SJSA1 (cell line): Measurements from ENCODE around the gene ZBTB25. TPM values are rescaled to one million over a fixed set of nuclear protein-coding genes. Genes with fewer than 3 reads are reported as not detected.
A peak's percentile ranks its signal among the peaks of the same experiment; 100 is the strongest.

ENCODE experiments used
- DNase-seq, 2 experiments: peaks; one replicate each; pipeline ENCODE4 v3.0.0-alpha.2; 2015 to 2020; ENCODE audit warnings: low spot score in 2 of 2, low read depth in 1 of 2
- H3K27ac ChIP-seq: fragments of 250-450 bp; sonication (Bioruptor Pico); 2 replicates; pipeline ENCODE4 v1.5.1; 2020; ENCODE audit warnings: mild to moderate bottlenecking, moderate library complexity
- H3K27me3 ChIP-seq: fragments of 250-450 bp; sonication (Bioruptor Pico); replicated peaks from 2 replicates; pipeline ENCODE4 v1.5.1; 2020; ENCODE audit warnings: mild to moderate bottlenecking, moderate library complexity
- H3K36me3 ChIP-seq: fragments of 250-450 bp; sonication (Bioruptor Pico); 2 replicates; pipeline ENCODE4 v1.5.1; 2020; ENCODE audit warnings: mild to moderate bottlenecking
- H3K4me1 ChIP-seq: fragments of 250-450 bp; sonication (Bioruptor Pico); replicated peaks from 2 replicates; pipeline ENCODE4 v1.6.1; 2021; ENCODE audit warnings: mild to moderate bottlenecking
- H3K4me3 ChIP-seq: fragments of 250-450 bp; sonication (Bioruptor Pico); 2 replicates; pipeline ENCODE4 v1.5.1; 2020; ENCODE audit warnings: mild to moderate bottlenecking
- H3K9me3 ChIP-seq: fragments of 250-450 bp; sonication (Bioruptor Pico); replicated peaks from 2 replicates; pipeline ENCODE4 v1.5.1; 2020; ENCODE audit warnings: mild to moderate bottlenecking
- total RNA-seq: library from RNA; depleted of rRNA; stranded (reverse); fragments of >200 nt; shearing (Covaris generic); gene quantifications from 2 replicates; pipeline ENCODE4 v1.2.3, GENCODE V29; 2014

ZBTB25 gene
- total RNA-seq, 1 experiment from 2014 or later: 2.2 TPM

DNA sequence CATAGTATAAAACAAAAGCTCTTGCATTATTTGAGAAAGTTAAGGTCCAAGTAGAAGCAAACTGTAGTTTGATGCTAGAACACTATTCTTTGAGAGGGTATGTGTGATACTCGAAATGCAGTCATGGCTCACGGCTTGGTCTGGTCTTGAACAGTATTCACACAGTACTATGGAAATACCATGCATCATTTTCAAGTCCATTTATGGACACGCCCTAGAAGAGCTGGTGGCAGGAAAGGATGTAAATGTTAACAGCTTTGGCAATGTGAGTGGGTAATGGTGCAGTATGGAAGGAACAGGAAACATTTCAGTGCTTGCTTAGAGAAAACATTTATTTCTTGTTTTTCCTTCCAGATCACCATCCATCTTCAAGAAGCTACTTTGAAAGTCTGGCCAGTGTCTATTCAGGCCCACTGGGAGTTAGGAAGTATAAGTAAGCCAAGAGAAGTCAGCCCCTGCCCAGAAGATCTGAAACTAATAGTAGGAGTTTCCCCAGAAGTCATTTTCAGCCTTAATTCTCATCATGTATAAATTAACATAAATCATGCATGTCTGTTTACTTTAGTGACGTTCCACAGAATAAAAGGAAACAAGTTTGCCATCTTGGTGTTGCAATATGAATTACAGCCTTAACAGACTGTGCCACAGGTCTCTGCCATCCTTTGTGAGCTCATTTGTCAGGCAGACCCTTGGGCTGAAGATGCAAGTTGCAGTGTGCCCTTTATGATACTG lies 44.1 kb downstream of the ZBTB25 start:
- Histone ChIP-seq H3K4me1 (peaks cover 3% of the 10 kb centered on the region), H3K36me3 (peaks cover 53% of the 10 kb centered on the region), H3K27ac (no peak overlapping the region), H3K4me3 (no peak overlapping the region), H3K9me3 (no peaks in the 10 kb centered on the region), H3K27me3 (no peaks in the 10 kb centered on the region)
- DNase-seq: no peak

DNA sequence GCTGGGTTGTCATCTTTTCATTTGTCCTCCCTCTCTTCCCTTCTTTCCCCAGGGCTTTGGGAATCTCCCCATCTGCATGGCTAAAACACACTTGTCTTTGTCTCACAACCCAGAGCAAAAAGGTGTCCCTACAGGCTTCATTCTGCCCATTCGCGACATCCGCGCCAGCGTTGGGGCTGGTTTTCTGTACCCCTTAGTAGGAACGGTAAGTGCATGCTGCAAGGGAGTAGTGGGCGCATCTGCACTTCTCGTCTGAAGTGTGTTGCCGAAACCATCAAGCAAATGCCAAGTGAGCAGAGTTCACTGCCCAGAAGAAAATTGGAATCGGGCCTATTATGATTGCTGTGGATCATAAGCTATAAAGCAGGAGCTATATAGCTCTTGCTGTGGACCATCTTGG lies 49.0 kb downstream of the ZBTB25 start:
- H3K4me1 ChIP-seq: no peaks in the 10 kb centered on the region

DNA sequence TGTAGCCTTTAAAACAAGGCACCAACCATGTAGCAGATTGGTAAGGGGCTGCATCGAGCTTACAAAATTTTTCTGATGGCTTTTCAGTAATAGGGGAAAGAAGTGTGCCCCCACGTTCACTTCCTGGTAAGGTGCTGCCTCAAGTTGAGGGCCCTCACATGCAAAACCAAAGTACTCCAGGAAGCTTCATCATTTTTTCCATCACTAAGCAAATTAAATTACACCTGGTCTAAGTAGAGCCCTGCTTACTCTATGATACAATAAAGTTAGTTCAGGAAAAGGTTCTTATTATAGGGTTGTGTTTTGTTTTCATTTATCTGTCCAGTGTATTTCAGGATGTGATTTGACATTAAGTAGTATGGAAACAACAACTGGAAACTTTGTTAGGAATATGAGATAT lies 53.4 kb downstream of the ZBTB25 start:
- Histone ChIP-seq H3K4me3 (no peak overlapping the region), H3K4me1 (peaks cover 13% of the 10 kb centered on the region), H3K9me3 (no peaks in the 10 kb centered on the region), H3K27me3 (no peaks in the 10 kb centered on the region), H3K36me3 (peaks cover 72% of the 10 kb centered on the region), H3K27ac (no peak overlapping the region)
- DNase-seq: no peak

More for the DNA sequence above, 49.0 kb downstream of the ZBTB25 start:
- no peaks in the 10 kb centered on the region for H3K9me3 ChIP-seq
- H3K36me3 ChIP-seq: peaks cover 88% of the 10 kb centered on the region
- DNase-seq: no peak
- no peaks in the 10 kb centered on the region for H3K27me3 ChIP-seq
- no peak overlapping the region for H3K27ac ChIP-seq
- H3K4me3 ChIP-seq: no peak overlapping the region

DNA sequence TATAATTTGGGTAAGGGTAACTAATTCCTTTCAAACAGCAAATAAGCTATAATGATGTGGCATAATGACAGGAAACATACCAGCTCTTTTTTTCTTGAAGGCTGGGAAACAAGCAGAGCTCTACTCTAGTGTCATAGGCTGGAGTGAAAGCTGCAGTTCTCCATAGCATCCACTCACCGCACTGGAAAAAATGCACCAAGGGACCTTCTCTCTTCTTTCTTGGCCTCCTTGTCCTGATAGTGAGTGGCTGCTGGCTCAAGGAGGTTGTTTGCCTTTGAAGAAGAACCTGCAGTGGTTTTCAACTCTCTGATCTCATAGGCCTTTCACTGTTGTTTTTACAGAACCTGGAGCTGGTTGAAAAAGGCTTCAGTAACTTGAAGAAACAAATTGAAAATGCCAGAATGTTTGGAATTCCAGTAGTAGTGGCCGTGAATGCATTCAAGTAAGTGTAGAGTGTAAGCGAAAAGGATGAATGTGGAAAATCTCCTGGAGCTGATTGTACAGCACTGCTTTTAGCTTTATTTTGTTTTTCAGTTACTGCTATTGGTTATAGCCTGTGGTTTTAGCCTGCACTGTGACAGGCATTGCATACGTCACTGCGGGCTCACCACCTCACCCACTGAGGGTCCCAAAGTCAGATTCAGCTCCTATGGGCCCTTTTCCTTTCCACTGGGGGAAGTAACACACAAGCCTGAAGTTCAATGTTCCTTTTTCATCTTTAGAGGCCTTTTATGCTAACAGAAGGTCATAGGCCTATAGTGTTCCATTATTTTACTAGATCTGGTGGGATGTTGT lies 55.6 kb downstream of the ZBTB25 start:
- Histone ChIP-seq H3K9me3 (no peaks in the 10 kb centered on the region), H3K27me3 (no peaks in the 10 kb centered on the region), H3K27ac (no peak overlapping the region), H3K4me1 (peaks cover 23% of the 10 kb centered on the region), H3K36me3 (peaks cover 72% of the 10 kb centered on the region), H3K4me3 (no peak overlapping the region)
- DNase-seq: no peak

DNA sequence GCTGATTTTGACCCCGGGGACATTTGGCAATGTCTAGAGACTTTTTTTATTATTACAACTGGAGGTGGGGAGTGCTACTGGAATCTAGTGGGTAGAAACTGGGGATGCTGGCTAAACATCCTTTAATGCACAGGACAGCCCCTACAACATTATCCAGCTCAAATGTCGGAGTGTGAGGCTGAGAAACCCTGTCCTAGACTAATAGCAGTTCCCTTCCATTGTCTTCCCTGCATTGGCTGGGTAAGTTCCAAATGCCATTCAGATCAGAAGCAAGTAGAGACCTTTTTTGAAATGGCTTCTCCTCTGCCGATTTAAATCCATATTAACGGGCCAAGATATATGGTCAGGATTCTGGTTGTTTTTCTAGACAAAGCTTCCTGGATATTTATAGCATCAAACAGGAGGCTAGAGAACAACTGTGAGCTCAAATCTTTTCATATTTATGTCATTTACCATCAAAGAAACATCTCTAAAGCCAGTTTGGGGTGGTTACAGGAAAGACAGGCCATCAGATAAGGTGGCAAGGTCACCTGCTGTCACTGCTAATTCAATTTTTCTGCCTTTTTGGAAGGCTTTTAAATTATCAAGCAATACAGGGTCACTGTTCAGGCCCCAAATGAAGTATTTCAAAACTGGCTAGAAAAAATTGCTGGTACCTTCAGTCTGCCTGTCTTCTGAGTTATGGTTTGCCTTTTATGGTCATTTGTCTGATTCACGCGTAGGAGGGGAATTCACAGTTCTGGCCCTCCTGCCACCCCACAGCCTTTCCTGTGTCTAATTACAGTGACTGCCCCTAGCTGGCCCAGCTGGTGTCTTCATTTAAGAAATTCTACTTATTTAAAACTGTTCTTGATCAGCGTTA lies 58.4 kb downstream of the ZBTB25 start:
- peak; percentile 58 to 64 for DNase-seq
- Histone ChIP-seq H3K27ac (peak overlapping the region; percentile 70), H3K4me3 (no peak overlapping the region), H3K4me1 (peaks cover 23% of the 10 kb centered on the region), H3K36me3 (peaks cover 75% of the 10 kb centered on the region), H3K27me3 (no peaks in the 10 kb centered on the region), H3K9me3 (no peaks in the 10 kb centered on the region)

DNA sequence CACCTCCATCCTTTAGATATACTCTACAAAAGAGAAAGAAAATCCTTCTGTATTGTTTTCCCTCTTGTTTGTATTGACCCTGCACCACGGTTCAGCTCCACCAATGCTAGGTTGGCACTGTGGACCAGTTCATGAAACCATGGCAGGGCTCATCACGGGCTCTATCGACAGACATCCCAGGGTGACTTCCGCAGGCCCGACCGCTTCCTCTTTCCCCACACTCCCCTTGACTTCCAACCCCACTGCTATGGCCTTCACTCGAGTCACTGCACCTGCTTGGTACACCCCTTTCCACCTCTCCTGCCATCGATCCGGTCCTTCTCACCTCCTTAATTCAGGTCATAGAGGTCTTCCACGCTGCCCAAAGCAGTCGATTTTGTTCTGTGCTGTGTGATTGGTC lies 59.5 kb downstream of the ZBTB25 start:
- Histone ChIP-seq H3K4me1 (peaks cover 28% of the 10 kb centered on the region), H3K27ac (no peak overlapping the region), H3K36me3 (peaks cover 75% of the 10 kb centered on the region), H3K4me3 (no peak overlapping the region), H3K27me3 (no peaks in the 10 kb centered on the region), H3K9me3 (no peaks in the 10 kb centered on the region)
- DNase-seq: no peak

DNA sequence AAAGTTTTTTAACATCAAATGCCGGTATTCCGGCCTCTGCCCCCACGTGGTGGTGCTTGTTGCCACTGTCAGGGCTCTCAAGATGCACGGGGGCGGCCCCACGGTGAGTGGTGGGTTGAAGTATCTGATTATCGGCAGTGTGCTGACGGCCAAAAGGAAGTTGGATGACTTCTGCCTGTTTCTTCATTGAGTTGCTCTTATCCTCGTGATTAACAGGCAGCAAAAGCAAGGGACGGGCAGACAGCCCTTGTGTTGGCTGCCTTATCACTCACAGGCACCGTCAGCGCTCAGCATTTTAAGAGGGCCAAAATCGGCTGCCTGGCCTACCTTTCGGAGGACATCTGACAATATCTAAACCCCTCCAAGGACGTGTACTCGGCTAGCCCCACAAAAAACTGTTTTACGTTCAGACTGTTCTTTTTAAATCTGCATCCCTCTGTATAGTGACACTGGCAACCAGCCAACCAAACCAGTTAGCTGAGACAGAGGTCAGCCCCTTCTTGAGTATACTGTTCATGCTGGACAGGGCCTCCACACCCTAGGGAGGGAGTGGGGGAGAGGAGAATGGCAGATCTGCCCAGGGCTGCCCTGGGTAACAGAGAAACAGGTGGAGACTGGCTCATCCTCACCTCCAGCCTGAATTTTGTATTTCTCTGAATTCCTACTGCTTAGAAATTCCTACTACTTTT lies 61.2 kb downstream of the ZBTB25 start:
- Histone ChIP-seq H3K27ac (no peak overlapping the region), H3K9me3 (no peaks in the 10 kb centered on the region), H3K4me3 (no peak overlapping the region), H3K27me3 (no peaks in the 10 kb centered on the region), H3K36me3 (peaks cover 72% of the 10 kb centered on the region), H3K4me1 (peaks cover 41% of the 10 kb centered on the region)
- no peak for DNase-seq

DNA sequence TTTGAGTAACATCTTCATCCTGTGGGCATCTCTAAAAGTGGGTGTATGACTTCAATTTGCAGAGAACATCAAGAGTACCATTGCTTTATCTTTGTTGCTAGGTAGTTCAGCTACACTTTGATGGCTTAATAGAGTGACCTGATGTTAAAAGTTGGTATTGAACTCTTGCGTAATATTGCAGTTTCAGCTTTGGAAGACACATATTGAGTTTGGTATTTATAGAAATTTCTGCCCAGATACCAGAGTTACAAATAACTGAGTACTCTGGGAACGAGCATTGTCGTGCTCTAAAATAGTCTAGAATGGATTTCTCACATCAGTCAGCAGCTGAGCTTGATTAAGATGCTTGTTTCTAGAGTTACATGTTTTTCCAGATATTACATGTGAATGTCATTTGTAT lies 63.1 kb downstream of the ZBTB25 start:
- DNase-seq: no peak
- Histone ChIP-seq H3K36me3 (peaks cover 85% of the 10 kb centered on the region), H3K4me1 (peaks cover 45% of the 10 kb centered on the region), H3K4me3 (no peak overlapping the region), H3K27me3 (no peaks in the 10 kb centered on the region), H3K27ac (no peak overlapping the region), H3K9me3 (no peaks in the 10 kb centered on the region)

DNA sequence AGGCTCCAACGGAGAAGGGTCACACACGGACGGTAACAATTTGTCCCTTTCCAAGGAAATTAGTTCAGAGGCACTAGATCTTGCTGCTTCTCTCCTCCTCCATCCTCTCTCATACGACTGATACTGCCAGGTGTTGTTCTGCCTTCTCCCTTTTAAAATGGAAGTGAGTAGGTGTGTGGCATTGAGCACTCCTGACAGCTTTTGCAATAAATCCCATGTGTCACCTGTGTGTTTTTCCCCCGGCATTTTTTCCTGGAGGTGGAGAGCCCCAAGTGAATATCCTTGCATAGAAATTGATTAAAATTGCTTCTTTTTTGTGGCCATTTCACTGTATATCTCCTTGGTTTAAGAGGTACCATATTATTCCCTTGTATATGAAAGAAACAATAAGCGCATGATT lies 64.5 kb downstream of the ZBTB25 start:
- DNase-seq: no peak
- Histone ChIP-seq H3K27me3 (no peaks in the 10 kb centered on the region), H3K4me1 (peaks cover 33% of the 10 kb centered on the region), H3K36me3 (peaks cover 83% of the 10 kb centered on the region), H3K4me3 (no peak overlapping the region), H3K9me3 (no peaks in the 10 kb centered on the region), H3K27ac (peak overlapping the region; percentile 92)

DNA sequence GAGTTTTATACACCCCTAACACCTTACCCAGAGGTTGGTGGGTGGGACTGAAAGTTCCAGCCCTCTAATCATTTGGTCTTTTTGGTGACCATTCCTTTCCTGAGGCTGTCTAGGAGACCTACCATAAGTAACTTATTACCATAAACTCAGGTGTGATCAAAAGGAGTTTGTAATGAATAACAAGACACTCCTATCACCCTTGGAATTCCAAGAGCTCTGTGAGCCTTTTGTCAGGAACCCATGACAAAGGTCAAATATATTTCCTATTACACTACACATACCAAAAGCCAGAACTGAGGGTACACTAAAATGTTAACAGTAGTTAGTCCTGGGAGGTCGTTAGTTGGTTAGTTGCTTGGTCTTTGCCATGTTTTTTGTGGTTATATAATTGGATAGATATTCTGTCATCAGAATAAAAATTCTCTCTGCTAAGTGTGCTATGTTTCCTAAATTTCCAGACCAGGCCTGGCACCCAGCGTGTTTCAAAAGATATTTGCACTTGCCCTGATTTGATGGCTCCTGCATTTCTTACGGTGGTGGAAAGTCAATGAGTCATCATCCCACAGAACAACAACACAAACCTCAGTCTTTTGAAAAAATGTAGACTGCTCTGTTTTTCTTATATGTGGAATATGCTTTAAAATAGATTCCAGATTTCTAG lies 65.3 kb downstream of the ZBTB25 start:
- Histone ChIP-seq H3K4me3 (no peak overlapping the region), H3K36me3 (peaks cover 79% of the 10 kb centered on the region), H3K27me3 (no peaks in the 10 kb centered on the region), H3K4me1 (peaks cover 33% of the 10 kb centered on the region), H3K27ac (peak overlapping the region; percentile 92), H3K9me3 (no peaks in the 10 kb centered on the region)
- peak; percentile 75 to 93 for DNase-seq

DNA sequence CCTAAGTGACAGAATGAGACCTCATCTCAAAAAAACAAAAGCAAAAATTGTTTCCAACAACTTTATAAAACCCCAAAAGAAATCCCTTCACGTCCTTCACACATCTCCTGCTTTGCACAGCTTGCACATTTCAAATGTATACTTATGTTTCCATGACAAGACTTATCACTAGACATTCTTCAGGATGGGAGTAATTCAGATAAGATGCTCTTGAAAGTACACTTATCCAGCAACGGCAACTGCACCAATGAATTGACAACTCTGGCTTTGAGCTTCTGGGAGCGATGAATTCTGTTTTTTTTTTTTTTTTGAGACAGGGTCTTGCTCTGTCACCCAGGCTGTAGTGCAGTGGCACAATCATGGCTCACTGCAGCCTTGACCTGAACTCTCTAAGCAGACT lies 69.1 kb downstream of the ZBTB25 start:
- H3K4me3 ChIP-seq: no peak overlapping the region
- no peaks in the 10 kb centered on the region for H3K27me3 ChIP-seq
- H3K36me3 ChIP-seq: peaks cover 82% of the 10 kb centered on the region
- H3K4me1 ChIP-seq: peaks cover 32% of the 10 kb centered on the region
- H3K9me3 ChIP-seq: no peaks in the 10 kb centered on the region
- H3K27ac ChIP-seq: no peak overlapping the region
- DNase-seq: no peak

DNA sequence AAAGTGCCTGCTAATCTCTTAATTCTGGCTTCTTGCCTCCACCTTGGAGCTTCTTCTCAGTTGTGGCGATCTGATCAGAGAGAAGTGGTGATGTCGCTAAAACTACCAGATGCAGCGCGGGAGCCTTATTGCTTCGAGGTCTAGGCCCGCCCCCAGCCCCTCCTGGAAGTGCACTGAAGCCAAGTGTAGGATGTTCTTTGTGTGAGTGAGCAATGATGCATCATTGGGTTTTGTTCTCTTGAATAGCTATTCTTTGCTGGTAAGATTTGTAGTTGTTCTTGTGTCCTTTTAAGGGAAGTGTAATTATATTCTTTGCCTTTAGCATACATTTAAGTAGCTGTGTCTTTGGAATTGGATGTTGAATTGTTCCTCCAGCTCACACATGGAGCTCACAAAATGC lies 79.7 kb downstream of the ZBTB25 start:
- peaks cover 78% of the 10 kb centered on the region for H3K36me3 ChIP-seq
- no peaks in the 10 kb centered on the region for H3K27me3 ChIP-seq
- no peaks in the 10 kb centered on the region for H3K9me3 ChIP-seq
- peak; percentile 66 to 79 for DNase-seq
- no peak overlapping the region for H3K27ac ChIP-seq
- peaks cover 40% of the 10 kb centered on the region for H3K4me1 ChIP-seq
- H3K4me3 ChIP-seq: no peak overlapping the region

DNA sequence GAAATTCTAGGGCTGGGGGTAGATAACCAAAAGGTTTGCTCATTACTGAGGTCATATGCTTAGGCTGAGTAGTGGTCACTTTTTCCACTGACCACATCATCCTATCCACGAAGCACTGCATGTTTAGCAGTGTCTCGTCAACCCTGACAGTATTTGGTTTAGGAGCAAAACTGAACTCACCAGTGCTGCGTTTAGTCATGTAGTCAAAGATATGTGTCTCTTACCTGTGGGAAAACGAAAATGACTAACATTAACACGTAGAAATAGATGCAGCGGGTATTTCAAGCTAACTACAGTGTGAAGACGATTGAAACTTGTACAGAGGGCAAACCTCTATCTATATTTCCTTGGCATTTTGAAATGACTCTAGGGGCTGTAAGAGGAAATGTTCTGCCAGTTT lies 80.9 kb downstream of the ZBTB25 start:
- DNase-seq: no peak
- Histone ChIP-seq H3K9me3 (no peaks in the 10 kb centered on the region), H3K27ac (no peak overlapping the region), H3K27me3 (no peaks in the 10 kb centered on the region), H3K4me3 (no peak overlapping the region), H3K36me3 (peaks cover 79% of the 10 kb centered on the region), H3K4me1 (peaks cover 40% of the 10 kb centered on the region)
